Measurements from ENCODE around the gene COL20A1. TPM values are rescaled to one million over a fixed set of nuclear protein-coding genes. Genes with fewer than 3 reads are reported as not detected.

Gene COL20A1
- total RNA-seq, 4 donors from 2014 or later, result 0.97 to 1.2 TPM; not detected in 2

GRCh38 chr20:63260521-63260920 is 32.5 kb upstream of the COL20A1 start:
- DNase-seq, result no peak
- H3K4me1 ChIP-seq, result no peaks in the 10 kb centered on the region
- intact Hi-C loops (cut with DNase I; ENCODE audit: low total_unique reads), result no loop called here
- no peaks in the 10 kb centered on the region for H3K9me3 ChIP-seq
- no peak overlapping the region for H3K27ac ChIP-seq
- TF ChIP-seq POLR2A (IDR thresholded peaks at IDR 0.05) (no peak), CTCF (IDR thresholded peaks at IDR 0.05) (no peak)
- H3K36me3 ChIP-seq, result no peaks in the 10 kb centered on the region
- no peak overlapping the region for H3K4me3 ChIP-seq
- H3K27me3 ChIP-seq, result peaks cover 0 to 11% of the 10 kb centered on the region in 2 donors

DNA sequence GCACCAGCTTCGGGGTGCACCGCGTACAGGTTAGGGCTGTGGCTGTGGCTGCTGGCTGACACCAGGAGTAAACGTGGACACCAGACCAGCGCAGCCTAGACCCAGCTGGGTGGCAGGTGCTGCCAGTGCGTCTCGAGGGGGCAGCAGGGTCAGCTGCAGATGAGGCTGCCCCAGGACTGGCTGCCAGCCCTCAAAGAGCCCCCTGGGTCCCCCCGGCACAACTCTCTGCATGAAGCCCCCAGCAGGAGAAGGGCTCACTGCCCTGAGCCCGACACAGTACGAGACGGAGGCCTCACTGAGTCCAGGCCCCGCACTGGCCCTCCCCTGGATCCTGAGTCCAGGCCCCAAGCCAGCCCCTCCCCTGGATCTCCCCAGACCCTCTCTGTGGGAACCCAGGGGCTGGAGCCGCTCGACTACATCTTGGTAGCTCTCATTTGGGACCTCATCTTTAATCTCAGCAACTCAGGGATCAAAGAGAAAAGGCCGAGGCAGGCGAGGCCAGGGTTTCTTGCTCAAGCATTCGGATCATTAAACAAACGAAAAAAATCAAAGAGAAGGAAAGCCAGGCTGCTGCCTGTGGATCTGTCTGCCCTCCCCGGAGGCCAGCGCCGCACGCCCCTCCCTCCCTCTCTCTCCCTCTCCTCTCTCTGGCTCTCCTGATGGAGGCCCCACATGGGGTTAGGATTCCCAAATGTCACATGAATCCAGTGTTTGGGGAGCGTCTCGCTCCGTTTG is 31.8 kb upstream of the COL20A1 start:
- H3K27ac ChIP-seq, result no peak overlapping the region
- TF ChIP-seq CTCF (IDR thresholded peaks at IDR 0.05) (no peak), POLR2A (IDR thresholded peaks at IDR 0.05) (no peak)
- no peak overlapping the region for H3K4me3 ChIP-seq
- H3K27me3 ChIP-seq, result peaks cover 0 to 8% of the 10 kb centered on the region in 2 donors
- intact Hi-C loops (cut with DNase I; ENCODE audit: low total_unique reads), result no loop called here
- H3K4me1 ChIP-seq, result no peaks in the 10 kb centered on the region
- no peak for DNase-seq
- no peaks in the 10 kb centered on the region for H3K36me3 ChIP-seq
- no peaks in the 10 kb centered on the region for H3K9me3 ChIP-seq

DNA sequence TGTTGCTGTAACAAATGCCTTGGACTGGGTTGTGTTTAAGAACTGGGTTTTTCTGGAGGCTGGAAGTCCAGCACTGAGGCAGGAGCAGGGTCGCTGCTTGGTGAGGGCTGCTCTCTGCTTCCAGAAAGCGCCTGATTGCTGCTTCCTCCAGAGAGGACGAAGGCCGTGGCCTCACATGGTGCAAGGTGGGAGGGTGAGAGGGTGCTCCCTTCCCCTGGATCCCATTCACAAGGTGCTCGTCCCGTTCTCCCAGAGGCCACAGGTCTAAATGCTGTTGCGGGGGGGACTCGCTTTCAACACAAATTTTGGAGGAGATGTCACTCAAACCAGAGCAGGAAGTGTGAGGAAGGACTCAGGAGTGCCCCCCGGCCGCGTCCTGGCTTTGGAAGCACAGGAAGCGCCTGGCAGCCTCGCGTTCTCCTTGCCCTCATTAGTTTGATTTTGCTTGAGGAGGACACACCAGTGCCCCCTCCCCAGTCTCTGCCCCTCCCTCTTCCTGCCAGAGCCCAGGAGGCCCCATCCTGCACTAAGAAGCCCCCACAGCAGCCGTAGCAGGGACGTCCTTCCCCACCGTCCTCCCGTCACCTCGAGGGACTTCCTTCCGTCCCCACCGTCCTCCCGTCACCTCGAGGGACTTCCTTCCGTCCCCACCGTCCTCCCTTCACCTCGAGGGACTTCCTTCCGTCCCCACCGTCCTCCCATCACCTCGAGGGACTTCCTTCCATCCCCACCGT is 31.0 kb upstream of the COL20A1 start:
- H3K36me3 ChIP-seq, result no peaks in the 10 kb centered on the region
- no peak for DNase-seq
- no peaks in the 10 kb centered on the region for H3K4me1 ChIP-seq
- H3K9me3 ChIP-seq, result no peaks in the 10 kb centered on the region
- H3K27ac ChIP-seq, result no peak overlapping the region
- H3K4me3 ChIP-seq, result no peak overlapping the region
- peaks cover 0 to 5% of the 10 kb centered on the region in 2 donors for H3K27me3 ChIP-seq
- intact Hi-C loops (cut with DNase I; ENCODE audit: low total_unique reads), result no loop called here
- no peak for TF ChIP-seq CTCF (IDR thresholded peaks at IDR 0.05)
- no peak for TF ChIP-seq POLR2A (IDR thresholded peaks at IDR 0.05)

- DNase-seq, result no peak
- Histone ChIP-seq H3K4me3 (no peak overlapping the region), H3K27ac (no peak overlapping the region), H3K36me3 (no peaks in the 10 kb centered on the region), H3K27me3 (peaks cover 0 to 5% of the 10 kb centered on the region in 2 donors), H3K9me3 (no peaks in the 10 kb centered on the region), H3K4me1 (no peaks in the 10 kb centered on the region)
- TF ChIP-seq CTCF (IDR thresholded peaks at IDR 0.05), result no peak
- no peak for TF ChIP-seq POLR2A (IDR thresholded peaks at IDR 0.05)
- intact Hi-C loops (cut with DNase I; ENCODE audit: low total_unique reads), result no loop called here
Measured at GRCh38 chr20:63262836-63263235, 30.1 kb upstream of the COL20A1 start.

GRCh38 chr20:63264000-63264399 is 29.0 kb upstream of the COL20A1 start:
- no peak for DNase-seq
- Histone ChIP-seq H3K9me3 (no peaks in the 10 kb centered on the region), H3K4me3 (no peak overlapping the region), H3K36me3 (no peaks in the 10 kb centered on the region), H3K27me3 (peaks cover 0 to 5% of the 10 kb centered on the region in 2 donors), H3K4me1 (no peaks in the 10 kb centered on the region), H3K27ac (no peak overlapping the region)
- intact Hi-C loops (cut with DNase I; ENCODE audit: low total_unique reads), result no loop called here
- TF ChIP-seq CTCF (IDR thresholded peaks at IDR 0.05), result no peak
- no peak for TF ChIP-seq POLR2A (IDR thresholded peaks at IDR 0.05)

Measured in uterus (tissue), 4 donors.